ENCODE data around the gene CDKN2A. TPM values are rescaled to one million over a fixed set of nuclear protein-coding genes. Genes with fewer than 3 reads are reported as not detected.

The CDKN2A gene
- total RNA-seq, 1 experiment from 2014 or later: not detected

- DNase-seq (ENCODE audit: low spot score): no peak
Observed at GRCh38 chr9:21941337-21941995, 52.7 kb downstream of the CDKN2A start.

GRCh38 chr9:21936161-21936560, 58.0 kb downstream of the CDKN2A start:
- DNase-seq (ENCODE audit: low spot score): no peak

- DNase-seq (ENCODE audit: low spot score): no peak
Observed at GRCh38 chr9:21935631-21936030, 58.6 kb downstream of the CDKN2A start.

GRCh38 chr9:21933865-21934264, 60.3 kb downstream of the CDKN2A start:
- no peak for DNase-seq (ENCODE audit: low spot score)

GRCh38 chr9:21933281-21933680, 60.9 kb downstream of the CDKN2A start:
- no peak for DNase-seq (ENCODE audit: low spot score)

- DNase-seq (ENCODE audit: low spot score): no peak
Observed at GRCh38 chr9:21931428-21931827, 62.8 kb downstream of the CDKN2A start.

DNA sequence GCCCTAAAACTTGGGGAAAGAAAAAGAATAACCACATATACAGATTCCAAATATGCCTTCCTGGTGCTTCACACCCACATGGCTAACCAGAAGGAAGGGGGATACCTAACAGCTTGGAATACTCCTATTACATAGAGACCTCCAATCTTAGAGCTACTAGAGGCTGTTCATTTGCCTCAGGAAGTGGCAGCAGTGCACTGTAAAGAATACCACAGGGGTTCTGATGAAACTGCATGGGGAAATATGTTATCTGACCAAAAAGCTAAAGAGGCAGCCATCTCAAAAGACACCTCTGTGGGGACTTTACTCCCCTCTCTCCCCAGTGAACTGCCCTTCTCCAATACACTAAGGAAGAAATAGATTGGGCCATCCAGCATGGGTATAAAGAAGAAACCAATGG, 66.4 kb downstream of the CDKN2A start:
- no peak for DNase-seq (ENCODE audit: low spot score)

- DNase-seq (ENCODE audit: low spot score): no peak
Observed at GRCh38 chr9:21923694-21924093, 70.5 kb downstream of the CDKN2A start.

DNA sequence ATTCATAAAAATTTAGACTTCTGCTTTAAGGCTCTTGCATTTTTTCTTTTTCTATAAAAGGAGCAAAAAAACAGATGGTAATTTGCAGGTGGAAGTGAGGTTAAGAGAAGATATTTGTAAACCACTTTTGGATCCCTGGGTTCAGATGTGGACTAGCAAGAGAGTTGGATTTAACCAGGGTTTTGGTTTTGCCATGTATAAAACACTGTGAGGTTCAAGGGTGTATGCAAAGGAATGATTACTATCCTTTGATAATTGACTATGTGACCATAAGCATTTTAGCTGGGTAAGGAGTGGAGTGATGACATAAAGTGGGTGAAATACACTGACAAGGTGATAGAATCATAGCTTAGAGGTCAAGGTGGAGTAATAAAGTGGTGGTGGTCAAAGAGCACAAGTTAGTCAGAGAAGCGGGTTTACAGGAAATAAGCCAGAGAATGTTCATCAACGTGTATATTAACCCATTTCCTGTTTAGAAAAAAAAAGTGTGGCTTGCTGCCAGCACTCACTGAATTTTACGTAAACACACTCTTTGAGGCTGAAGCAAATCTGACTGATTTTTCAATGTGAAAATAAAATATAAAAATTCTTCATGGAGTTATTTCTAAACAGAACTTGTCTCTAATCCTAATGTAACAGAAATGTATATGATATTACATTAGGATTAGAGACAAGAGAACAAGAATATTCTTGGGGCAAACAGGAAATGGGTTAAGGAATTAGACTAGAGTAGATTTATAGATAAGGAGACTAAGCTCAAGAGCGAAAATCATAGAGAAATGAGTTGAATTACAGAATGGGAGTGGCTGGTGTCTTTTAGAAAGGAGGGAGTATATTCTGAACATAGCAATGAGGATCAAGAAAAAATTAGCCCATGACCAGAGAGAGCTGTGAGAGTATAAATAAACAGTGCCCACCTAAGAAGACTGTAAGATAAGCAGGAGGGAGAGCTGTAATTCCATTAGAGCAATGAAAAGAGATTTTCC, 74.5 kb downstream of the CDKN2A start:
- no peak for DNase-seq (ENCODE audit: low spot score)

Other genes starting within 250 kb of the CDKN2A start
- gene MTAP, start 191.8 kb downstream of the CDKN2A start, total RNA-seq (2014; rRNA removed; shearing (Covaris generic)): not detected in 2 replicates
- gene CDKN2B-AS1, start 399 bp upstream of the CDKN2A start, total RNA-seq (2014; rRNA removed; shearing (Covaris generic)): not detected in 2 replicates
- not detected in 2 replicates for gene CDKN2B, start 14.9 kb upstream of the CDKN2A start, total RNA-seq (2014; rRNA removed; shearing (Covaris generic))